Fibroblast of pulmonary artery (primary cell): ENCODE measurements around the gene AGAP1.

ENCODE experiments used
- DNase-seq: peaks from one replicate; pipeline ENCODE4 v3.0.0-alpha.2; 2010; ENCODE audit warnings: low read depth
- H3K4me3 ChIP-seq: replicated peaks from 2 replicates; pipeline ENCODE4 v1.5.1; 2011; ENCODE audit warnings: low read depth, mild to moderate bottlenecking, control low read depth, low read length, moderate library complexity
- TF ChIP-seq, protein P1 (sequence below): IDR thresholded peaks from 2 replicates; pipeline ENCODE4 v1.5.1; 2011; ENCODE audit warnings: mild to moderate bottlenecking, control low read depth, low read length, inconsistent platforms; ENCODE audit errors: missing control alignments

AGAP1 gene

DNA sequence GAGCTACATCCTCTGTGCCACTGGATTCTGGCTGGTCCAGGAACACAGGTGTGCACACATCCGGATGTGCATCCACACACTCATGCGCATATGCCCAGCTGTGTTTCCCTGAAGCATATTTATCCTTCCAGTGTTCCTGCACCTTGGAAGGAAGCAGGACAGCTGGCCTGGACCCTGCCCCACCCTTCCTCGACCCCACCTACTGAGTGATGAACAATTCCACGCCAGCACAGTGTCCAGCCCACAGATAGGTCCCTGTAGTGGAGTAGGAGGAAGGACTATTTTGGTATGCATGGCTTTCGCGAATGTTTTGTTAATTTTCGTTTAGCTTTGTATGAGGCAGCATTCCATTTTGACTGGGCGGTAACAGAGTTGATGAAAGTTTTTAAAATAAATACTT is 211.5 kb downstream of the AGAP1 start:
- no peak for DNase-seq
- H3K4me3 ChIP-seq: no peak overlapping the region
- TF ChIP-seq, protein P1, sequence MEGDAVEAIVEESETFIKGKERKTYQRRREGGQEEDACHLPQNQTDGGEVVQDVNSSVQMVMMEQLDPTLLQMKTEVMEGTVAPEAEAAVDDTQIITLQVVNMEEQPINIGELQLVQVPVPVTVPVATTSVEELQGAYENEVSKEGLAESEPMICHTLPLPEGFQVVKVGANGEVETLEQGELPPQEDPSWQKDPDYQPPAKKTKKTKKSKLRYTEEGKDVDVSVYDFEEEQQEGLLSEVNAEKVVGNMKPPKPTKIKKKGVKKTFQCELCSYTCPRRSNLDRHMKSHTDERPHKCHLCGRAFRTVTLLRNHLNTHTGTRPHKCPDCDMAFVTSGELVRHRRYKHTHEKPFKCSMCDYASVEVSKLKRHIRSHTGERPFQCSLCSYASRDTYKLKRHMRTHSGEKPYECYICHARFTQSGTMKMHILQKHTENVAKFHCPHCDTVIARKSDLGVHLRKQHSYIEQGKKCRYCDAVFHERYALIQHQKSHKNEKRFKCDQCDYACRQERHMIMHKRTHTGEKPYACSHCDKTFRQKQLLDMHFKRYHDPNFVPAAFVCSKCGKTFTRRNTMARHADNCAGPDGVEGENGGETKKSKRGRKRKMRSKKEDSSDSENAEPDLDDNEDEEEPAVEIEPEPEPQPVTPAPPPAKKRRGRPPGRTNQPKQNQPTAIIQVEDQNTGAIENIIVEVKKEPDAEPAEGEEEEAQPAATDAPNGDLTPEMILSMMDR: no peak

GRCh38 chr2:235706506-235706905 is 212.7 kb downstream of the AGAP1 start:
- DNase-seq: no peak
- H3K4me3 ChIP-seq: no peak overlapping the region
- TF ChIP-seq, protein P1: no peak

GRCh38 chr2:235707411-235708096 is 213.7 kb downstream of the AGAP1 start:
- DNase-seq: no peak
- H3K4me3 ChIP-seq: no peak overlapping the region
- TF ChIP-seq, protein P1: no peak

GRCh38 chr2:235709124-235709813 is 215.4 kb downstream of the AGAP1 start:
- TF ChIP-seq, protein P1: no peak
- no peak overlapping the region for H3K4me3 ChIP-seq
- no peak for DNase-seq

DNA sequence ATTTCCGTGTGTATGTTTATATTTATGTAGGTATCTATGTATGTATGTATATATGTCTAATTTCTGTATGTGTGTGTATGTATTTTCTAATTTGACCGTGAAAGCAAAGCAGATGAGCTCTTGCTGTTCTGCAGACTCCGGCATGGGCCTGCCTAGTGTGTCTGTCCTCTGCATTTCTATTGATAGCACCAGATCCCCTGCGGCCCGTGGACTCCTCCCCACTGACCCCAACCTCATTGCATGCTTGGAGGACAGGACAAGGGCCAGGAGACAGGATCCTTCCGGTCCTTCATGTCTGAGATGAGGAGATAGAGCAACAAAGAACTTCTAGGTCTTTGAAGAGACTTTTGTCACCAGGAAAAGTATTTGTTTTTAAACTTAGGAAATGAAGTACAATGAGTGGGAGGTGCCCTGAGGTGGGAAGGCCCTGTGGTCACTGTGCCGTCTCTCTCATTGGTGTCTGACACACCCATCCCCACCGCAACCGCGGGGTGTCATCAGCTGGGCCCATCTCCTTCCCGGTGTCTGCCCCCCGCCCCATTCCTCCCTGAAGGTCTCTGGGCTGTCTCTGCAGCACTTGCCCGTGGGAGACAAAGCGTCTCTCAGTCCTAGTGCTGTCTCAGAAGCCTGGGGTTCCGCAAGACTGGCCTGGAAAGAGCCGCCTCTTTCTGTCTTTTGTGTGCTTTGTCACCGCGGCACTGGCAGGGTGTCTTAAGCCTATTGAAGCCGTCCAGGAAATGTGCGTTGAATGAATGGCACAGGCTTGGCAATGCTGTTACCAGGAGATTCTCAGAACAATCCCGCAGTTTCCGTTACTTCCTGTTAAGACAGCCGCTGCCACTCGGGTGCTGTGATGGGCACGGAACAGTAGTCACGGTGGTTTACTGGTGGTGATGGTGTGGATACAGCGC is 216.4 kb downstream of the AGAP1 start:
- TF ChIP-seq, protein P1: no peak
- DNase-seq: no peak
- no peak overlapping the region for H3K4me3 ChIP-seq

DNA sequence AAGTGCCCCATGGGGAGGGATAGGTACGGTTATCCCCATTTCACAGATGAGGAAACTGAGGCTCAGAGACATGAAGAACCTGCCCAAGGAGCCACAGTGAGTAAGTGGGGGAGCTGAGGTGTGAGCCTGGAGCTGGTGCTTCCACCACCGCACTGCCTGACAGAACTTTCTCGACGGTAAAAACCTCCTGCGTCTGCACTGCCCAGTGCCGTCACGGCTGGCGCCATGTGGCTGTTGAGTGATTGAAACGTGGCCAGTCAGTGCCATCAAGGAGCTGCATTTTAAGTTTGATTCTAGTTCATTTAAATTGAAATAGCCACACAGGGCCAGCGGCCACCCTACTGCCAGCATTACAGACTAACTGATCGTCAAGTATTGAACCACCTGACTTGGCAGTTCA is 217.1 kb downstream of the AGAP1 start:
- no peak for DNase-seq
- no peak overlapping the region for H3K4me3 ChIP-seq
- TF ChIP-seq, protein P1: no peak
